SU-DHL-6 (cell line): Measurements from ENCODE around the gene BTG4.
A peak's percentile ranks its signal among the peaks of the same experiment; 100 is the strongest.

Experiments used
- H2AFZ ChIP-seq: fragments of 200-600 bp; sonication (generic); 2 replicates; pipeline ENCODE4 v1.6.1; 2014; ENCODE audit warnings: low read depth, mild to moderate bottlenecking, moderate library complexity, mixed read lengths, antibody characterized with exemption, low read length; ENCODE audit not compliant: severe bottlenecking
- H3F3A ChIP-seq: fragments of 200-600 bp; shearing (Covaris generic); 2 replicates; pipeline ENCODE4 v1.6.0; 2016; ENCODE audit warnings: antibody characterized with exemption, mild to moderate bottlenecking; ENCODE audit not compliant: insufficient read depth
- H3K27ac ChIP-seq: fragments of 200-600 bp; sonication (generic); 2 replicates; pipeline ENCODE4 v1.5.1; 2016; ENCODE audit warnings: low read depth, mild to moderate bottlenecking, low read length, moderate library complexity, mixed read lengths
- H3K27me3 ChIP-seq: fragments of 200-600 bp; sonication (generic), shearing (Covaris generic); 2 replicates; pipeline ENCODE4 v1.6.0; 2014; ENCODE audit warnings: mild to moderate bottlenecking, low read length
- H3K36me3 ChIP-seq: fragments of 200-600 bp; sonication (generic); 2 replicates; pipeline ENCODE4 v1.6.1; 2014; ENCODE audit warnings: mild to moderate bottlenecking, low read length, mixed read lengths
- H3K4me2 ChIP-seq: fragments of 300-600, 200-600 bp; shearing (Covaris generic), sonication (generic); 2 replicates; pipeline ENCODE4 v1.6.0; 2014; ENCODE audit warnings: low read length, low read depth, mild to moderate bottlenecking; ENCODE audit not compliant: poor library complexity, severe bottlenecking
- H3K4me3 ChIP-seq: fragments of 200-600 bp; sonication (generic); 2 replicates; pipeline ENCODE4 v1.5.1; 2014; ENCODE audit warnings: antibody characterized with exemption, low read length, mild to moderate bottlenecking, mixed read lengths; ENCODE audit not compliant: insufficient read depth, poor library complexity, severe bottlenecking
- H3K79me2 ChIP-seq: fragments of 200-600 bp; sonication (generic); 2 replicates; pipeline ENCODE4 v1.6.1; 2014; ENCODE audit warnings: mild to moderate bottlenecking, low read length, moderate library complexity; ENCODE audit not compliant: insufficient read depth
- H3K9ac ChIP-seq: fragments of 200-600 bp; sonication (generic); 2 replicates; pipeline ENCODE4 v1.7.0; 2014; ENCODE audit warnings: mild to moderate bottlenecking, low read length
- H3K9me2 ChIP-seq: fragments of 200-600 bp; sonication (generic); replicated peaks from 2 replicates; pipeline ENCODE4 v1.6.1; 2014; ENCODE audit warnings: low read length; ENCODE audit not compliant: insufficient read depth
- H3K9me3 ChIP-seq: fragments of 200-600 bp; sonication (generic); 2 replicates; pipeline ENCODE4 v1.6.1; 2014; ENCODE audit warnings: low read length, mixed read lengths; ENCODE audit not compliant: insufficient read depth
- H4K20me1 ChIP-seq: fragments of 200-600 bp; sonication (generic); 2 replicates; pipeline ENCODE4 v1.6.1; 2014; ENCODE audit warnings: low read depth, mild to moderate bottlenecking, antibody characterized with exemption, low read length, moderate library complexity, mixed read lengths
- EZH2phosphoT487 ChIP-seq: fragments of 200-600 bp; sonication (generic), shearing (Covaris generic); conservative IDR thresholded peaks from 2 replicates; pipeline ENCODE4 v1.6.1; 2018; ENCODE audit warnings: mild to moderate bottlenecking, antibody characterized with exemption, low read length, moderate library complexity, mixed read lengths
- TF ChIP-seq, protein P1 (sequence below): fragments of 200-600 bp; sonication (generic); IDR thresholded peaks from one replicate; pipeline ENCODE4 v1.5.1; 2017; ENCODE audit warnings: antibody characterized with exemption, mild to moderate bottlenecking, low read length, moderate library complexity; ENCODE audit not compliant: insufficient read depth, poor library complexity, severe bottlenecking

BTG4 gene

DNA sequence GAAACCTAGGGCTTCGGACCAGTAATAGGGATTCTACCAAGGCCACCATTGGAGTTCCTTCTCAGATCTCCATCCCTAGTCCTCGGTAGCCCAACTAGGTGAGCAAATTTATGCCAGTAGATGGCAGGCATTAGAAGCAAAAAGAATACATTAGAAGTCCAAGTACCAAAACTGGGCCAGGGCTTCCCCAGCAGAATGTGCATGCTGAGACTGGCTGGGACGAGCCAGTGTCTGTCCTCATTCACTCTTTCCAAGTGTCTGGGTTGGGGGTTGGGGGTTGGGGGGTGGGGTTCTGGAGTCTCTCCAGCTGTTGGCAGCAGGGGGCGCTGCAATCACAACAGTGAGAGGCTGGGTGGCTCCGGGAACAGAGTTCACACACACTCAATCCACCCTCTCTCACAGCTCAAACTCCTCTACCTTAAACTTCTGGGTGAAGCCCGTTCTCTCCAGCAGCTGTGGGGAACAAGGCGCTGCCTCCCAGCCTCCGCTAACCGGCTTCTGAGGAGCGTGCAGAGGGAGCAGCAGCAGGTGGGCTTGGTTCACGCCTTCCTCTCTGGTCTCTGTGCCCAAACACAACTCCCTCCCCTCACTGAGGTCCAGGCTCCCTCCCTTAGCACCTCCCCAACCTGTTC, 57.5 kb downstream of the BTG4 start:
- H3K9me3 ChIP-seq = no peaks in the 10 kb centered on the region
- H3K9ac ChIP-seq = no peak overlapping the region
- H3K27ac ChIP-seq = no peak overlapping the region
- no peak overlapping the region for H3K4me3 ChIP-seq
- H3K9me2 ChIP-seq = no peaks in the 10 kb centered on the region
- H2AFZ ChIP-seq = no peak overlapping the region
- no peaks in the 10 kb centered on the region for H3K79me2 ChIP-seq
- no peaks in the 10 kb centered on the region for H4K20me1 ChIP-seq
- TF ChIP-seq EZH2phosphoT487 = no peak
- TF ChIP-seq, protein P1, sequence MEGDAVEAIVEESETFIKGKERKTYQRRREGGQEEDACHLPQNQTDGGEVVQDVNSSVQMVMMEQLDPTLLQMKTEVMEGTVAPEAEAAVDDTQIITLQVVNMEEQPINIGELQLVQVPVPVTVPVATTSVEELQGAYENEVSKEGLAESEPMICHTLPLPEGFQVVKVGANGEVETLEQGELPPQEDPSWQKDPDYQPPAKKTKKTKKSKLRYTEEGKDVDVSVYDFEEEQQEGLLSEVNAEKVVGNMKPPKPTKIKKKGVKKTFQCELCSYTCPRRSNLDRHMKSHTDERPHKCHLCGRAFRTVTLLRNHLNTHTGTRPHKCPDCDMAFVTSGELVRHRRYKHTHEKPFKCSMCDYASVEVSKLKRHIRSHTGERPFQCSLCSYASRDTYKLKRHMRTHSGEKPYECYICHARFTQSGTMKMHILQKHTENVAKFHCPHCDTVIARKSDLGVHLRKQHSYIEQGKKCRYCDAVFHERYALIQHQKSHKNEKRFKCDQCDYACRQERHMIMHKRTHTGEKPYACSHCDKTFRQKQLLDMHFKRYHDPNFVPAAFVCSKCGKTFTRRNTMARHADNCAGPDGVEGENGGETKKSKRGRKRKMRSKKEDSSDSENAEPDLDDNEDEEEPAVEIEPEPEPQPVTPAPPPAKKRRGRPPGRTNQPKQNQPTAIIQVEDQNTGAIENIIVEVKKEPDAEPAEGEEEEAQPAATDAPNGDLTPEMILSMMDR = peak; percentile 21
- no peaks in the 10 kb centered on the region for H3K27me3 ChIP-seq
- no peaks in the 10 kb centered on the region for H3F3A ChIP-seq
- H3K4me2 ChIP-seq = no peak overlapping the region
- H3K36me3 ChIP-seq = no peaks in the 10 kb centered on the region

DNA sequence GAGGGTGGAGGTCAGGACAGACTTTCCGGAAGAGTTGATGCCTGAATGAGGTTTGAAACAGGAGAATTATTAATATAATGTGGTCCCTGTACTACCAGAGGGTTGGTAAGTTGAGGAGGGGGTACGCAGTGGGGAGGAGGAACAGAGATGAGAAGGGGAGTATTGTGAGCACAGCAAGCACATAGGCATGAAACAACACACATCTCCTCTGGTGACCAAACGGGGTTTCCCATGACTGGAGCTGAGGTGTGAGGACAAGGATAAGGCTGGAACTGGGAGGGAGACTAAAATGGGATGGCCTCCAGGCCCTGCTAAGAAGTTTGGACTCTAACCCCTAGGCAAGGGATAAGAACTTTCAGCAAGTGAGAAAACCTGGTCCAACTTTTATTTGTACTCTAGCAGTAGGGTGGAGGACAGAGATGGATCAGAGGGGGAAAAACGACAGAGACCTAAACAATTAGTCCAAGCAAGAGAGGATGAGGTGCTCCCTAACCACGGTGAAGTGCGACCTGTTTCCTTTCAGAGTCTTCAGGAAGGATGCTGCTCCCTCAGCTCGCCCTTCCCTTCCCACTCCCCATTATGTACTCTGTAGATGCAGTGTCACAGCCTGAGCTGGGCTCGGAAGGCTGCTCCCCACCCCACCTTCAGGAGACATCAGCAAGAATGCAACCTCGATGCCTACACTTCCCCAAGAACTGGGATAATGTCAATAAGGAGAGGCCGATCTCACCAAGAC, 59.2 kb downstream of the BTG4 start:
- H3F3A ChIP-seq = no peaks in the 10 kb centered on the region
- H3K4me3 ChIP-seq = no peak overlapping the region
- H3K36me3 ChIP-seq = no peaks in the 10 kb centered on the region
- H3K27ac ChIP-seq = no peak overlapping the region
- no peak overlapping the region for H3K9ac ChIP-seq
- H4K20me1 ChIP-seq = no peaks in the 10 kb centered on the region
- no peaks in the 10 kb centered on the region for H3K9me2 ChIP-seq
- no peaks in the 10 kb centered on the region for H3K27me3 ChIP-seq
- no peak overlapping the region for H2AFZ ChIP-seq
- H3K9me3 ChIP-seq = no peaks in the 10 kb centered on the region
- H3K79me2 ChIP-seq = no peaks in the 10 kb centered on the region
- no peak overlapping the region for H3K4me2 ChIP-seq
- TF ChIP-seq, protein P1 = no peak
- no peak for TF ChIP-seq EZH2phosphoT487

DNA sequence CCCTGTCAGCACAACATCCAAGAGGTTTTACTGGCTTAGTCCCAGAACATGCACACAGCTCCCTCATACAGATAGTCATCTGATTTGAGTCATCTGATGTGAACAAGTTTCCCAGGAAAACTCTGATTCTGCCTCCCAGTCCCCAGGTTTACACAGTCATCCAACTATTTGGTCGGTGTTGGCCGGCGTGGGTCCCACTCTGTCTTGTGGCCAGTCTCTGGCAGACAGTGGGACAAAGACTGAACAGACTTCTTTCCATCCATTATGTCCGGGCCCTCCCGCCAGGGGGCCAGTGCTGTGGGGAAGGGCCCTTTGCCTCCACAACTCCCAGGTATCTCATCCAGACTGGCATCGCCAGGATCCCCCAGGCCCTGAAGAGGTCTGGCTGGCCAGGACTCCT, 60.0 kb downstream of the BTG4 start:
- Histone ChIP-seq H3K27me3 (no peaks in the 10 kb centered on the region), H2AFZ (no peak overlapping the region), H3K4me3 (no peak overlapping the region), H3K36me3 (no peaks in the 10 kb centered on the region), H4K20me1 (no peaks in the 10 kb centered on the region), H3K9ac (no peak overlapping the region), H3K4me2 (no peak overlapping the region), H3K9me3 (no peaks in the 10 kb centered on the region), H3K79me2 (no peaks in the 10 kb centered on the region), H3K9me2 (no peaks in the 10 kb centered on the region), H3F3A (no peaks in the 10 kb centered on the region), H3K27ac (no peak overlapping the region)
- TF ChIP-seq, protein P1 = no peak
- TF ChIP-seq EZH2phosphoT487 = no peak
